ENCODE results near the gene TACO1. TPM values are rescaled to one million over a fixed set of nuclear protein-coding genes. Genes with fewer than 3 reads are reported as not detected.

The TACO1 gene
- 28.8 and 32.6 TPM in 2 replicates for total RNA-seq

GRCh38 chr17:63600569-63601438 lies at the start of gene TACO1:
Gene TACO1 (plus strand): TSS chr17:63600895. CDS start chr17:63601084, 189 bp downstream.

GRCh38 chr17:63621684-63622573 lies 21.2 kb downstream of the TACO1 start, which contains the start of gene MAP3K3:
Gene MAP3K3 (plus strand): TSS chr17:63622417. CDS start chr17:63622760, 343 bp downstream.

Other genes starting within 250 kb of the TACO1 start
- gene CYB561, start 154.6 kb upstream of the TACO1 start, total RNA-seq, result 15.6 and 27.4 TPM in 2 replicates
- 1.9 and 5.5 TPM in 2 replicates for gene ACE, start 123.8 kb upstream of the TACO1 start, total RNA-seq
- gene KCNH6, start 77.5 kb upstream of the TACO1 start, total RNA-seq, result not detected in 2 replicates
- 28.3 and 34.4 TPM in 2 replicates for gene DCAF7, start 50.4 kb upstream of the TACO1 start, total RNA-seq
- 23.7 and 27.4 TPM in 2 replicates for gene MAP3K3, start 21.5 kb downstream of the TACO1 start, total RNA-seq
- 5.5 and 8.0 TPM in 2 replicates for gene LIMD2, start 99.2 kb downstream of the TACO1 start, total RNA-seq
- gene STRADA, start 140.9 kb downstream of the TACO1 start, total RNA-seq, result 22.5 and 32.9 TPM in 2 replicates
- 25.5 and 31.1 TPM in 2 replicates for gene CCDC47, start 172.7 kb downstream of the TACO1 start, total RNA-seq
- 35.5 and 39.2 TPM in 2 replicates for gene DDX42, start 173.3 kb downstream of the TACO1 start, total RNA-seq
- gene PSMC5, start 226.5 kb downstream of the TACO1 start, total RNA-seq, result 61.3 and 66.9 TPM in 2 replicates
- gene FTSJ3, start 226.8 kb downstream of the TACO1 start, total RNA-seq, result 43.4 and 70.3 TPM in 2 replicates
- 112 and 129 TPM in 2 replicates for gene SMARCD2, start 241.8 kb downstream of the TACO1 start, total RNA-seq

Measured in myometrial cell (primary cell).